GM21717 (cell line): ENCODE results near the gene WDFY2.
"Not testable (repeated sequence)": the region's sequence is repeated elsewhere in the genome, so short reads cannot be mapped to it uniquely, and the experiment has no call there.

ENCODE experiments used
- ATAC-seq: cut with Tn5 transposase; IDR thresholded peaks from one replicate; pipeline ENCODE4 v1.9.1; 2021; ENCODE audit warnings: mild to moderate bottlenecking, moderate library complexity; ENCODE audit not compliant: unreplicated experiment

The WDFY2 gene

GRCh38 chr13:51628059-51628852 lies 44.0 kb downstream of the WDFY2 start:
- ATAC-seq: no peak

DNA sequence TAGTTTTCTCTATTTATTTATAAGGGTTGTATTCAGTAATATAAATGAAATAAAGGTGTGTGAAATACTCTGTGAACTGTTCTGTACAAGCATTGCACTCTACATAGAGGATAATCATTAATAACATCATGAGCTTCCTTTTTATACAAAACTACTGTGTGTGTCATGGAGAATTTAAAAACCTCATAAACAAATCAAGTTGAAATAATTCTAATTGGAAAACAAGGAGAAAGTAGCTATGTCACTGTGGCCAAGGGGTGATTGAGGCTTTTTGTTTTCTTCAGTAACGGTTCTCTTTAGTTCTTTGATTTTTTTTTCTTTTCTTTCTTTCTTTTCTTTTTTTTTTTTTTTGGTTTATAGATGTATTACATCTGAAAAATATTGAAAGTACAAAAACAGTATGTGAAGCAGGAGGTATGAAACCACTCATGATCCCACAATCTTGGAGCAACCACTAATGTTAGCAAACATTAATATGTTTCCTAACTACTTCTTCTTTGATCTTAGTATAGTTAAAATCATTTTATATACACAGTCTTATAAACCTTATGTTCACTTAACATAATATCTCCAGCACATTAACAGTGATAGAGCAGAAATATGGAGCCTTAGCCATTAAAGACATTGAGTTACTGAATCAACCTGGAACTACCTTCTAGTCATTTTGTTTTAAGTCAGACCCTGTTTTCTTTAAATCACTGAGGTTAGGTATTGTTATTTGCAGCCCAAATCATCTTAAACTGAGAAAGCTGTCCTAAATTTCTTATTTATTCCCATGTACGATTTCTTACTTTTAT lies 45.4 kb downstream of the WDFY2 start:
- ATAC-seq: no peak

DNA sequence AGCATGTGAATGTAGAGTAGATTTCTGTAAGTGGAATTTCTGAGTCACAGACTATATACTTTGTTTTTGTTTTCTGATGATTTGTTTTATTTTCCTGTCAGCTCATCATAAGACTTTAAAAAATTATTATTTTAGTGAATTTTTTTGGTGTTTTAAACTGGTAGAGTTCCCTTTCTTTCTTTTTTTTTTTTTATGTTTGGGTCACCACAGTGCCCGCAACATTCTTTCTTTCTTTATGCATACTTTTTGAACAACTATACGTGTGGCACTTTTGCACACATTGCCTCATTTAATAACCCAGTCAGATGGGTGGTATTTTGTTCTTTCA lies 46.0 kb downstream of the WDFY2 start:
- ATAC-seq: no peak

- ATAC-seq: no peak
These were observed 48.5 kb downstream of the WDFY2 start for GRCh38 chr13:51632591-51633362.

DNA sequence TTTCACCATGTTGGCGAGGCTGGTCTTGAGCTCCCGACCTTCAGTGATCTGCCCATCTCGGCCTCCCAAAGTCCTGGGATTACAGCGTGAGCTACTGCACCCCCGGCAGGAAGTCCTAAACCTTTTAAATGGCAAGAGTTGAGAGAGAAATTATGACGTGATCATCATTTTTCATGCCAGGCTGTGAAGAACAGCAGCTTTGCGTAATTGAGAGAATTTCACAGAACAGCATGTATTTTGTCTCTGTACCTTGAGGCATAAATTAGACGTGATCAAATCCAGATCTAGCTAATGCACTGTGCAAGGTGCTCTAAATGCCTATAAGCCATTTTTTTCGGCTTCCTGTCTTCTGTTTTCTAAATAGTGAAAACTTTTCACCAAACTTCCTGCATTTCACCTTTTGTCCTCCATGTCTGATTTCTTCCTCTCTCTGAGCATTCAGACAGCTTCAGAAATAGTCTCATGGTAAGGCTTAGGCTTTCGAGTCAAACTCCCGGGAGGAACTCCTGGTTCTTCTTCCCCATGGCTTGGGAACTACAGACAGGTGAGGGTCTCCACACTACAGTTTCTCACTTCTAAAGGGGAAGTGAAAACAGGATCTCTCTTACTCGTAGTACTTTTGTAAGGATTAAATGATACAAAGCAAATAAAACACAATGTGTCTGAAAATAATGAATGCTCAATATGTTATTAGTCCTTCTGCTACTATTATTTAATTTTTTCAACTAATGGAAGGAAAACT lies 51.0 kb downstream of the WDFY2 start:
- no peak for ATAC-seq

DNA sequence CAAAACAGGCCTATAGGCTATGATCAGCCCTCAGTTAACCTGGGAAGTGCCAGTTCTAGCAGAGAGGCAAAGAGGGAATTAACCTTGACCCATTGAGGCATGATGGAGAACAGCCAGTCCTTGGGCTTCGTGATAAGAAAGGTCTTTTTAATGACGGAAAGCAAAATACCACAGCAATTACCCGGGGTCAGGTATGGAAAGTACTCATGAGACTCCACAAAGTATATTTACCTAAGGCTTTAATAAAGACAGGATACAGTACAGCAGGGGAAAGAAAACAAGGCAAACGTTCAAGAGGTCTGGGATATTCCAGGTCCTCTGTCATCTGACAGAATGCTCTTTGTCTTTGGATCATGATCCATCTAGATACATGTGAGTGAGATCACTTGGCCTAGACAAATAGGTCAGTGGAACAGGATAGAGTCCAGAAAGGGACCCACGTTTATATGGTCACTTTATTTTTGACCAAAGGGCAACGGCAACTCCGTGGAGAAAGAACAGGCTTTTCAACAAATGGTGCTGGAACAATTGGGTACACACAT lies 52.2 kb downstream of the WDFY2 start:
- ATAC-seq: no peak

- ATAC-seq: no peak
These were observed 53.6 kb downstream of the WDFY2 start for GRCh38 chr13:51637852-51638215.

GRCh38 chr13:51638216-51638871 lies 54.1 kb downstream of the WDFY2 start:
- ATAC-seq: no peak

GRCh38 chr13:51639171-51639570 lies 54.9 kb downstream of the WDFY2 start:
- ATAC-seq: no peak

DNA sequence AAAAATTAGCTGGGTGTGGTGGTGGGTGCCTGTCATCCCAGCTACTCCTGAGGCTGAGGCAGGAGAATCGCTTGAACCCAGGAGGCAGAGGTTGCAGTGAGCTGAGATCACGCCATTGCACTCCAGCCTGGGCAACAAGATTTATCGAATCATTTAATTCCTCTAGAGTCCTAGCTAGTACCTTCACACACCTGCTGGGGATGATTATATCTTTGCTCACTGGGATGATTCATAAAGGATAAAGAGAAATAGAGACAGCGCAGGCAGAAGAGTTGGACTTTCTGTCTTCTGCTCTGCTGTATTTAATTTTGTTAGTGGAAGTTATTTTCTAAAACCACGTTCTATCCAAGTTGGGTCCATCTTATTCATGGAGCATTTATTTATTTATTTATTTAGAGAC lies 56.4 kb downstream of the WDFY2 start:
- ATAC-seq: not testable (repeated sequence)

DNA sequence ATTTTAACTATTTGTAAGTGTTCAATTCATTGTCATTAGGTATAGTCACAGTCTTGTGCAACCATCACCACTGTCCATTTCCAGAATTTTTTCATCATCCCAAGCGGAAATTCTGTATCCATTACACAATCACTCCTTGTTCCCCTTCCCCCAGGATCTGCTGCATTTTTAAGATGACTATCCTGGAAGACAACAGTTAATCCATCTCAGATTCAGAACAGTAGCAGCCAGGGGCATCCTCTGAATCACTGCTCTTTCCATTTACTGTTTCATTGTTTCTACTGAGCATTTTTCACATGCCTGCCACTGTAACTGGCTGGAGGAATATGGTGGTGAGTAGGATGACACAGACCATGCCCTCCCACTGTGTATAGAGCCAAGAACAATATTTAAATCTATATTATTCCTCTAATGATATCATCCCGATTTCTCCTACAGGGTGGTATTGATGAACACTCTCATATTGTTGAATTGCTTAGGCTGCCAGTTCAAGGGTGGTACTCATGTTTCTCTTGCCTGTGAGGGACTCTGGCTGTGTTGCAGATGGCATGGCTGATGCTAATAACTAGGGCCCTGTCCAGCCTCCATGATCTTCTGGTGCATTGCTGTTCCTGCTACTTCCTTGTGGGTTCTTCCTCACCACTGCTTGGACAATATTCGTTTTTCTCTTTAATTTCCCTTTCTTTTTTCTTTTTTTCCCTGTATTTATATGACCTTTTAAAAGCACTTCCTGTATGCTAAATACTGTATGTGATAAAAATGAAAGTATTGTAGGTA lies 59.0 kb downstream of the WDFY2 start:
- no peak for ATAC-seq

- ATAC-seq: no peak
These were observed 59.6 kb downstream of the WDFY2 start for GRCh38 chr13:51643882-51644281.

- no peak for ATAC-seq
These were observed 60.4 kb downstream of the WDFY2 start for GRCh38 chr13:51644654-51645053.

- no peak for ATAC-seq
These were observed 60.9 kb downstream of the WDFY2 start for GRCh38 chr13:51645154-51645650.

DNA sequence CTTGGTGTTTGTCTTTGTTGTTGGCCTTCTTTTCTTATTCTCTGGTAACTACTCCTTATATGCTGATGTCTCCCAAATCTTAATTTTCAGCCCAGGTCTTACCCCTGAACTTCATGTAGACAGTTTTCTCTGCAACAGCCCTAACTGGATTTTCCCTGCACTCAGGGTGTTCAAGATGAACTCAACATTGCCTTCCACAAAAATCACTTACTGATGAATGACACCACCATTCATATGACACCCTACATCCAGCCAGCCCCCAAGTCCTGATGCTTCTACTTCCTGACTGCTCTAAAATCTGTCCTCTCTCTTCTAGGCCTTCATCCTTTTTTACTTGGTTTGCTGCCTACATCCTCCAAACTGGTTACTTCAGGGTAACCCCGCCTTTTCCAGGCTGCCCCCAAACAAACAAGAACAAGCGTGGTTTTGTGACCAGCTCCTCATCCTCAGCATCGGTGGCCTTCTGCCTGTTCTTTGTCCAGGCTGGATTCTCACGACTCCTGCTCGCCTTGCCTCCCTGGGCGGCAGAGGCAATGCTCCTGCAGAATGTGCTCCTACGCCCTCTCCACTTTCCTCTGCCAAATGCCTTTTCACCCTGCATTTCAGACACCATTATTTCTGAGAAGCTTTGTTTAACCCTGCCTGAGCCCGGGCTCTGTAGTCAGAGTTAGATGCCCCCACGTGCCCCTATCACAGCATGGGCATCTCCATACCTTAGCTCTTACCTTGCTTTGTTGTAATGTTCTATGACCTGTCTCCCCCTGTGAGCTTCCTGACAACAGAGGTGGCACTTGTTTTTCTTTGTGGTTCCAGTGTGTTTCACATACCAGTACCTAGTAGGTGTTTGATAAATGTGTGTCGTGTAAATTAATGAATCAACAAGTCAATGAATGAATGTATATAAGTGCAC lies 61.8 kb downstream of the WDFY2 start:
- ATAC-seq: no peak

GRCh38 chr13:51647067-51647466 lies 62.8 kb downstream of the WDFY2 start:
- ATAC-seq: no peak

DNA sequence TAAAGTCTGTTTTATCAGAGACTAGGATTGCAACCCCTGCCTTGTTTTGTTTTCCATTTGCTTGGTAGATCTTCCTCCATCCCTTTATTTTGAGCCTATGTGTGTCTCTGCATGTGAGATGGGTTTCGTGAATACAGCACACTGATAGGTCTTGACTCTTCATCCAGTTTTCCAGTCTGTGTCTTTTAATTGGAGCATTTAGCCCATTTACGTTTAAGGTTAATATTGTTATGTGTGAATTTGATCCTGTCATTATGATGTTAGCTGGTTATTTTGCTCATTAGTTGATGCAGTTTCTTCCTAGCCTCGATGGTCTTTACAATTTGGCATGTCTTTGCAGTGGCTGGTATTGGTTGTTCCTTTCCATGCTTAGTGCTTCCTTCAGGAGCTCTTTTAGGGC lies 67.9 kb downstream of the WDFY2 start:
- ATAC-seq: not testable (repeated sequence)
